ENCODE results near the gene PCBP3.

GRCh38 chr21:45864436-45864835 lies 220.9 kb downstream of the PCBP3 start:
- TF ChIP-seq CTCF (IDR thresholded peaks at IDR 0.05) (no peak), POLR2A (IDR thresholded peaks at IDR 0.05) (no peak)
